GM10266 (cell line): ENCODE measurements around the gene DPYD.

Source experiments
- DNase-seq: peaks from one replicate; pipeline ENCODE4 v3.0.0; 2012; ENCODE audit errors: extremely low spot score
- TF ChIP-seq, protein P1 (sequence below): IDR thresholded peaks from 2 replicates; pipeline ENCODE4 v1.5.1; 2012; ENCODE audit warnings: mild to moderate bottlenecking, low read depth; ENCODE audit not compliant: control insufficient read depth, insufficient read depth; ENCODE audit errors: missing control alignments

DPYD gene

DNA sequence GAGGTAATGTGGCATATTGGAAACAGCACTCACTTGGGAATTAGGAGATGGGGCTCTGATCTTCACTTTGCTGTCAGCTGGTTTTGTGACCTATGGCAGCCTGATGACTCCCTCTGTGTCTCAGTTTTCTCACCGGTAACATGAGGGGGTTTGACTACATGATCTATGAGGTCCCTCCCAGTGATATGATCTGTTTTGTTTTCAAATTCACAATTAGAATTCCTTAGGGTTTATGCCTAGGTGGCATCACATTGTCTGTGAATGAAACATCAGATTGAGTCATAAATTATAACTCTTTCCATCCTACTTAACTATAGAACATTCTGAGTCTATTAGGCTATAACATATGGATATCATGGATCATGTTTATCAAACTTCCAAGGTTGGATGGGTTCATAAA is 812.7 kb downstream of the DPYD start:
- no peak for DNase-seq
- TF ChIP-seq, protein P1, sequence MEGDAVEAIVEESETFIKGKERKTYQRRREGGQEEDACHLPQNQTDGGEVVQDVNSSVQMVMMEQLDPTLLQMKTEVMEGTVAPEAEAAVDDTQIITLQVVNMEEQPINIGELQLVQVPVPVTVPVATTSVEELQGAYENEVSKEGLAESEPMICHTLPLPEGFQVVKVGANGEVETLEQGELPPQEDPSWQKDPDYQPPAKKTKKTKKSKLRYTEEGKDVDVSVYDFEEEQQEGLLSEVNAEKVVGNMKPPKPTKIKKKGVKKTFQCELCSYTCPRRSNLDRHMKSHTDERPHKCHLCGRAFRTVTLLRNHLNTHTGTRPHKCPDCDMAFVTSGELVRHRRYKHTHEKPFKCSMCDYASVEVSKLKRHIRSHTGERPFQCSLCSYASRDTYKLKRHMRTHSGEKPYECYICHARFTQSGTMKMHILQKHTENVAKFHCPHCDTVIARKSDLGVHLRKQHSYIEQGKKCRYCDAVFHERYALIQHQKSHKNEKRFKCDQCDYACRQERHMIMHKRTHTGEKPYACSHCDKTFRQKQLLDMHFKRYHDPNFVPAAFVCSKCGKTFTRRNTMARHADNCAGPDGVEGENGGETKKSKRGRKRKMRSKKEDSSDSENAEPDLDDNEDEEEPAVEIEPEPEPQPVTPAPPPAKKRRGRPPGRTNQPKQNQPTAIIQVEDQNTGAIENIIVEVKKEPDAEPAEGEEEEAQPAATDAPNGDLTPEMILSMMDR: no peak

DNA sequence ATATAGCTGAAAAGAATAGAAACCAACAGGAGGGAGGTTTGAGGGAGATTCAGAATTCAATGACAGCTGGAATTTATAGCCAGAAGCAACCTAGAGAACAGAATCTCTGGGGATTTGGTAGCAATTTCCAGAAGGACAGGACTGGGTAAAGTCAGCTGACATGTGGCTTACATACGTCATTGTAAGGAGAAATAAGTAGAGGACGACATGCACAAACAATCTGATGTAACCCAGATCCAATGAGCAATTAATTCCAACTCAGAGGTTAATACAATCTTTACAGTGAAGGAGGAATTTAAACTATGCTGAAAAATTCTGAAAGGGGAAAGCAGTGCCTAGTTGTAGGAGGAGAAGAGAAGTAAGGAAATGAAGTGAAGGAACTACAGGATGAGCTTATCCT is 815.3 kb downstream of the DPYD start:
- TF ChIP-seq, protein P1: no peak
- no peak for DNase-seq

DNA sequence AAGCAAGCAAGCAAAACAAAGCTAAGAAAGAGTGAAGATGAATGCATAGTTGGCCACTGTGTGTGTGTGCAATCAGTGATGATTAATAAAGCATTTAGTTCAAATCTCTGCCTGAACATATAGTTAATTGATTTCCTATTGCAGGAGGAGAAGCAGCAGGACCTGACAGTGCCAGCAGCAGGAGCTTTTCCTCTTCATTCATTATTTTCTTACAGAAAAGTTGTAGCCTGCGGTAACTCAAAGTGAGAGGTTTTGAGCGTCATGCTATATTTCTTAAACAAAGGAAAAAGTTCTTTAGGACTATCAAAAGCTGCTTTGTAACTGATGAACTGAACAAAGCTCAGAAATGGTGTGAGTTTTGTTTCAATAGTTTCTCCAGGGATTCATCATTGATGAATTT is 819.3 kb downstream of the DPYD start:
- TF ChIP-seq, protein P1: no peak
- no peak for DNase-seq

DNA sequence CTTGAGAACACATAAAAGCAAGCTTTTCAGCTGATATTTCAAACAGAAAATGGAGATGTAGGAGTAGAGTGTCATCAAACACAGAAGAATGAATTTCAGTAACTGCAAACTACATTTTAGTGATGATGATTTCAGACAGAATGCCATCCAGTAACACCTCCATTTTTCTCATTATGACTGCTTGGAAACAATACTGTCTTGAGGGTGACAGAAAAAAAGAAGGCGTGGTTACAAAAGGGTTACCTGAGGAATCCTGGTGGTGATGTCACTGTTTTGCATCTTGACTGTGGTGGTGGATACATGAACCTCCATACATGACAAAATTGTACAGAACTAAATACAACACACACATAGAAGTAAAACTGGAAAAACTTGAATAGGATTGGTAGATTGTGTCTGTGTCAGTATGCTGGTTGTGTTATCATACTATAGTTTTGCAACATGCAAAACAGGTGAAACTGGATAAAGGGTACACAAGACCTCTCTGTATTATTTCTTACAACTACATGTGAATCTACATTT is 823.4 kb downstream of the DPYD start:
- no peak for DNase-seq
- TF ChIP-seq, protein P1: no peak

DNA sequence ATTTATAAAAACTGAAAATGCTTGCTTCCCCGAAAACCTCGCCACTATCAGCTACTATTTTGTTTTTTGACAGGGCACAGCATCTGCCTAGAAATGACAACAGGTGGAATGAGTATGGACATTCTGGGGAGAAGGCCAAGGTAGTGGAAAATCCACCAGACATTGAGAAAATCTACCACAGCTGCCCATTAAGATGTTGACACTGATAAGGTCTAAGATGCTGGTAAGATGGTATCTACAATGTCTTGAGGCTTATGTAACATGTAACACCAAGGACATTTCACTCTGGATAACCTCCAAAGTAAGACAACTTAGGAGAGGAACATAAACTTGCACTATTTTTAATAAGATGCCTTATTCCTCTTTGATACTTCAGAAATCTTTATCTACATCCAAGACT is 825.1 kb downstream of the DPYD start:
- TF ChIP-seq, protein P1: no peak

DNA sequence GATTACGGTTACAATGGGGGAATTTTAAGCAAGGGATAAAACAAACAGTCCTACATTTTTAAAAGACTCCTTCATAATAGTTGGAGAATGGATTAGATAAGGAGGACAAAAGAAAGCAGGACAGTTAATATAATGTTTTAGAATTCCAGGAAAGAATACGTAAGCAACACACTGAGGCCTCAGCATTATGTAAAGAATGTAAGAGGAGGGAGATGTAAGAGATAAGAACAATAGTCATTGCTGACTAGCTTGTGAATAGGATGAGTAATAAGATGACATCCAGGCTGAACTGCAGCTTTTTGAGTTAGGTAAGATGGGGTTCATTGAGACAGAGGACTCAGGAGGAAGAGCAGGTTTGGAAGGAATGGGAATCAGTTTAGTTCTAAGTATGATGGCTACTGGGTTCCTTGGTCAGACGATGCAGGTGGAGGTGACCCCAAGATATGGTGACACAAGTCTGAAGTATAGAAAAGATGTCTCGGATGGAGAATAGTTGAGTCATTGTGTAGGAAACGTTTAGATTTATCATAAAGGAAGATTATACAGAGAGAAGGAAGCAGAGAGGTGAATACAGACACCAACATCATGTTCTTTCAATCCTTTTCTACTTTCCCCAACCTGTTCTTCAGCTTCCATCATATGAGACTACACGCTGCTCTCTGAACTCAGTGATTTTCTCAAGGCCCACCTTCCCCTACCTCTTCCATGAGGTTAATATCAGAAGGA is 826.4 kb downstream of the DPYD start:
- DNase-seq: no peak

More for the DNA sequence above, 825.1 kb downstream of the DPYD start:
- DNase-seq: no peak

DNA sequence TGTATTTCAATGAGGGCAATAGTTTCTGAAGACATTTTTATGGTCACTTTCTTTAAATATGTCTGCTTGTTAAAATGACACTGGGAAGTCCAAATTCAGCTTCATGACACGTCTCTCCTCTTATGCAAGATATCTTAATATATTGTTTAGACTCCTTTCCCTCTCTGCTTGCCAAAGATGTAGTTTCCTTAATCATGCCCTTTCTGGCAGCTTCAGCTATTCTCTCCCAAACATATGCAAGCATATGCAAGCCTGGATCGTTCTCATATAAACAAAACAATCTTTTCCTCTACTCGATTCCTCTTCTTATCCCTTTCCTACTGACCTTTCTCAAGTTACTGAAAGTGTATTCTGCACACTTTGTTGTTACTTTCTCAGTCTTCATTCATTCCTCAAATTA is 827.1 kb downstream of the DPYD start:
- no peak for DNase-seq
- TF ChIP-seq, protein P1: no peak

More for the DNA sequence above, 826.4 kb downstream of the DPYD start:
- TF ChIP-seq, protein P1: no peak
